H9 (cell line): ENCODE data around the gene ZNF582. TPM values are rescaled to one million over a fixed set of nuclear protein-coding genes. Genes with fewer than 3 reads are reported as not detected.

Experiments
- DNase-seq: peaks from one replicate; pipeline ENCODE4 v3.0.0-alpha.2; 2017
- H2AFZ ChIP-seq: one replicate; pipeline ENCODE4 v1.6.1; 2013; ENCODE audit warnings: mild to moderate bottlenecking, low read length, control low read depth, moderate library complexity
- H2AK5ac ChIP-seq: 2 replicates; pipeline ENCODE4 v1.6.1; 2013; ENCODE audit warnings: low read length, control low read depth, mixed read lengths; ENCODE audit not compliant: insufficient read length
- H2BK120ac ChIP-seq: one replicate; pipeline ENCODE4 v1.6.1; 2013; ENCODE audit warnings: low read depth, mild to moderate bottlenecking, low read length, control low read depth, inconsistent platforms; ENCODE audit not compliant: poor library complexity, severe bottlenecking
- H2BK12ac ChIP-seq: 2 replicates; pipeline ENCODE4 v1.6.1; 2013; ENCODE audit warnings: low read length, control low read depth, mixed read lengths, low read depth; ENCODE audit not compliant: insufficient read length
- H2BK15ac ChIP-seq: 2 replicates; pipeline ENCODE4 v1.6.1; 2013; ENCODE audit warnings: low read depth, low read length, control low read depth
- H2BK20ac ChIP-seq: one replicate; pipeline ENCODE4 v1.6.1; 2013; ENCODE audit warnings: low read depth, mild to moderate bottlenecking, low read length, control low read depth, inconsistent platforms; ENCODE audit not compliant: poor library complexity, severe bottlenecking
- H2BK5ac ChIP-seq: 2 replicates; pipeline ENCODE4 v1.6.1; 2013; ENCODE audit warnings: low read length, control low read depth, mixed read lengths; ENCODE audit not compliant: insufficient read length
- H3K14ac ChIP-seq: 2 replicates; pipeline ENCODE4 v1.6.1; 2013; ENCODE audit warnings: low read length, control low read depth; ENCODE audit not compliant: insufficient read depth
- H3K18ac ChIP-seq: 2 replicates; pipeline ENCODE4 v1.6.1; 2013; ENCODE audit warnings: low read depth, mild to moderate bottlenecking, mixed read lengths, low read length, control low read depth; ENCODE audit not compliant: insufficient read length
- H3K23ac ChIP-seq: 2 replicates; pipeline ENCODE4 v1.6.1; 2013; ENCODE audit warnings: low read length, control low read depth, mixed read lengths, low read depth; ENCODE audit not compliant: insufficient read length
- H3K23me2 ChIP-seq: 2 replicates; pipeline ENCODE4 v1.6.1; 2013; ENCODE audit warnings: low read depth, mild to moderate bottlenecking, mixed read lengths, low read length, control low read depth; ENCODE audit not compliant: insufficient read length, poor library complexity, severe bottlenecking
- H3K27ac ChIP-seq: 2 replicates; pipeline ENCODE4 v1.5.1; 2013; ENCODE audit warnings: low read length, control low read depth, mixed read lengths, low read depth; ENCODE audit not compliant: insufficient read length
- H3K27me3 ChIP-seq: 2 replicates; pipeline ENCODE4 v1.6.1; 2013; ENCODE audit warnings: low read length, control low read depth, inconsistent platforms; ENCODE audit not compliant: insufficient read depth
- H3K4ac ChIP-seq: 2 replicates; pipeline ENCODE4 v1.6.1; 2013; ENCODE audit warnings: low read depth, mild to moderate bottlenecking, control low read depth, inconsistent platforms, low read length, moderate library complexity
- H3K4me1 ChIP-seq: 2 replicates; pipeline ENCODE4 v1.6.1; 2013; ENCODE audit warnings: low read length, control low read depth, inconsistent platforms; ENCODE audit not compliant: insufficient read depth
- H3K4me2 ChIP-seq: 2 replicates; pipeline ENCODE4 v1.6.1; 2013; ENCODE audit warnings: low read length, control low read depth, mixed read lengths; ENCODE audit not compliant: insufficient read length, insufficient read depth
- H3K56ac ChIP-seq: 2 replicates; pipeline ENCODE4 v1.6.1; 2013; ENCODE audit warnings: low read depth, mild to moderate bottlenecking, mixed read lengths, low read length, control low read depth; ENCODE audit not compliant: insufficient read length
- H3K79me1 ChIP-seq: 2 replicates; pipeline ENCODE4 v1.6.1; 2013; ENCODE audit warnings: low read depth, mild to moderate bottlenecking, moderate library complexity, low read length, control low read depth, inconsistent platforms; ENCODE audit not compliant: insufficient read depth, poor library complexity, severe bottlenecking
- H3K79me2 ChIP-seq: 2 replicates; pipeline ENCODE4 v1.6.1; 2013; ENCODE audit warnings: low read length, control low read depth, inconsistent platforms; ENCODE audit not compliant: insufficient read depth
- H3K9ac ChIP-seq: 2 replicates; pipeline ENCODE4 v1.6.1; 2013; ENCODE audit warnings: low read length, control low read depth, mixed read lengths; ENCODE audit not compliant: insufficient read length; ENCODE audit errors: extremely low read depth
- H3K9me3 ChIP-seq: one replicate; pipeline ENCODE4 v1.6.1; 2013; ENCODE audit warnings: low read depth, low read length, inconsistent platforms; ENCODE audit not compliant: control insufficient read depth
- H3T11ph ChIP-seq: one replicate; pipeline ENCODE4 v1.6.1; 2013; ENCODE audit warnings: mild to moderate bottlenecking, low read length, control low read depth, inconsistent platforms
- H4K20me1 ChIP-seq: one replicate; pipeline ENCODE4 v1.6.1; 2013; ENCODE audit not compliant: control insufficient read depth, insufficient read length, insufficient read depth
- H4K5ac ChIP-seq: 2 replicates; pipeline ENCODE4 v1.6.1; 2013; ENCODE audit warnings: low read depth, mild to moderate bottlenecking, mixed read lengths, low read length, control low read depth; ENCODE audit not compliant: insufficient read length
- H4K8ac ChIP-seq: replicated peaks from 2 replicates; pipeline ENCODE4 v1.6.1; 2013; ENCODE audit warnings: low read length, control low read depth, mixed read lengths, low read depth; ENCODE audit not compliant: insufficient read length
- H4K91ac ChIP-seq: 2 replicates; pipeline ENCODE4 v1.6.1; 2013; ENCODE audit warnings: low read depth, mild to moderate bottlenecking, moderate library complexity, mixed read lengths, low read length, control low read depth; ENCODE audit not compliant: insufficient read length
- H3K27ac Mint-ChIP-seq, 3 experiments: 2 replicates in 2 of 3; 3 replicates in 1 of 3; pipeline ENCODE4 v1.8.0; 2020 to 2021; ENCODE audit warnings: mixed read lengths in 3 of 3, mild to moderate bottlenecking in 1 of 3, moderate library complexity in 1 of 3
- H3K27me3 Mint-ChIP-seq: 2 replicates; pipeline ENCODE4 v1.8.0; 2021; ENCODE audit warnings: low read depth, mild to moderate bottlenecking, moderate library complexity, mixed read lengths
- H3K36me3 Mint-ChIP-seq, 3 experiments: 2 replicates in 2 of 3; 3 replicates in 1 of 3; pipeline ENCODE4 v1.8.0; 2020 to 2021; ENCODE audit warnings: low read depth in 3 of 3, mixed read lengths in 3 of 3; ENCODE audit not compliant: insufficient read depth in 1 of 3
- H3K4me1 Mint-ChIP-seq, 2 experiments: 2 replicates each; pipeline ENCODE4 v1.8.0; 2020; ENCODE audit warnings: mixed read lengths in 2 of 2
- H3K4me3 Mint-ChIP-seq, 2 experiments: 2 replicates in 1 of 2; 3 replicates in 1 of 2; pipeline ENCODE4 v1.8.0; 2020 to 2021; ENCODE audit warnings: mild to moderate bottlenecking in 2 of 2, mixed read lengths in 2 of 2, moderate library complexity in 1 of 2
- H3K9me3 Mint-ChIP-seq, 2 experiments: 2 replicates in 1 of 2; 3 replicates in 1 of 2; pipeline ENCODE4 v1.8.0; 2020; ENCODE audit warnings: mild to moderate bottlenecking in 2 of 2, mixed read lengths in 2 of 2, moderate library complexity in 1 of 2
- CTCF ChIP-seq: fragments of 200-600 bp; sonication (generic); conservative IDR thresholded peaks from 3 replicates; pipeline ENCODE4 v1.8.0; 2021; ENCODE audit warnings: antibody characterized with exemption, mild to moderate bottlenecking
- WGBS: extraction: QIAGEN DNeasy Blood & Tissue Kit; methylation state at CpG from one replicate; pipeline ENCODE4 v1.1.7; 2013; ENCODE audit warnings: missing lambda C conversion rate, low lambda C conversion rate, mixed read lengths; ENCODE audit not compliant: insufficient read length; ENCODE audit errors: extremely low coverage; 5-methylcytosine and 5-hydroxymethylcytosine counted together
- total RNA-seq: library from RNA; stranded (reverse); gene quantifications from 2 replicates; pipeline ENCODE4 v1.2.1, GENCODE V29; 2021

ZNF582 gene
- total RNA-seq, 1 experiment from 2014 or later, result 4.4 TPM

GRCh38 chr19:56377105-56377924 lies 16.0 kb downstream of the ZNF582 start:
- Histone ChIP-seq H3K23ac (no peak overlapping the region), H2BK120ac (no peak overlapping the region), H3K14ac (no peak overlapping the region), H3K9me3 (peaks cover 31% of the 10 kb centered on the region), H2BK20ac (no peak overlapping the region), H3K4ac (no peak overlapping the region), H3K27ac (no peak overlapping the region), H2BK12ac (no peak overlapping the region), H4K8ac (no peak overlapping the region), H2BK5ac (no peak overlapping the region), H4K20me1 (no peaks in the 10 kb centered on the region), H3K27me3 (no peaks in the 10 kb centered on the region), H3K4me2 (no peak overlapping the region), H3K56ac (no peak overlapping the region), H3K23me2 (no peaks in the 10 kb centered on the region), H3K79me1 (no peaks in the 10 kb centered on the region), H3T11ph (no peak overlapping the region), H4K91ac (no peak overlapping the region), H3K18ac (no peak overlapping the region), H3K79me2 (no peaks in the 10 kb centered on the region), H3K9ac (no peak overlapping the region), H2AK5ac (no peak overlapping the region), H3K4me1 (no peaks in the 10 kb centered on the region), H4K5ac (no peak overlapping the region), H2BK15ac (no peak overlapping the region), H2AFZ (no peak overlapping the region)
- no peak for TF ChIP-seq CTCF
- Mint-ChIP-seq H3K36me3 (peaks cover 8 to 71% (median 60%) of the 10 kb centered on the region in 3 experiments), H3K4me1 (no peaks in the 10 kb centered on the region), H3K27me3 (no peaks in the 10 kb centered on the region; the same call in 1 of the 2 replicates), H3K9me3 (peaks cover 69 to 87% of the 10 kb centered on the region in 2 experiments), H3K4me3 (no peak overlapping the region), H3K27ac (no peak overlapping the region)
- DNase-seq, result no peak
- no CpG with 5 or more reads among the region's 11 CpGs for WGBS
